Skeletal muscle cell (primary cell): ENCODE results near the gene XPNPEP2.

ENCODE experiments used
- DNase-seq: peaks from one replicate; pipeline ENCODE4 v3.0.0-alpha.2; 2010; ENCODE audit warnings: low read depth
- H3K4me3 ChIP-seq: 2 replicates; pipeline ENCODE4 v1.5.1; 2011; ENCODE audit warnings: low read depth, mild to moderate bottlenecking, control low read depth, low read length, moderate library complexity

XPNPEP2 gene

GRCh38 chrX:129744861-129745321 lies 6.1 kb downstream of the XPNPEP2 start:
- no peak for DNase-seq
- no peak overlapping the region for H3K4me3 ChIP-seq

- no peak for DNase-seq
- H3K4me3 ChIP-seq: no peak overlapping the region
These were observed 8.0 kb downstream of the XPNPEP2 start for GRCh38 chrX:129746557-129747470.

GRCh38 chrX:129747533-129747932 lies 8.8 kb downstream of the XPNPEP2 start:
- no peak overlapping the region for H3K4me3 ChIP-seq
- no peak for DNase-seq

GRCh38 chrX:129748305-129748704 lies 9.5 kb downstream of the XPNPEP2 start:
- DNase-seq: peak; percentile 88
- no peak overlapping the region for H3K4me3 ChIP-seq

- peak; percentile 49 for DNase-seq
- H3K4me3 ChIP-seq: no peak overlapping the region
These were observed 10.3 kb downstream of the XPNPEP2 start for GRCh38 chrX:129749069-129749468.

GRCh38 chrX:129750971-129751370 lies 12.2 kb downstream of the XPNPEP2 start:
- no peak for DNase-seq
- H3K4me3 ChIP-seq: no peak overlapping the region

- DNase-seq: no peak
- no peak overlapping the region for H3K4me3 ChIP-seq
These were observed 15.6 kb downstream of the XPNPEP2 start for GRCh38 chrX:129754056-129755024.

- no peak overlapping the region for H3K4me3 ChIP-seq
- DNase-seq: no peak
These were observed 17.2 kb downstream of the XPNPEP2 start for GRCh38 chrX:129755779-129756650.

- DNase-seq: peak; percentile 66
- no peak overlapping the region for H3K4me3 ChIP-seq
These were observed 20.8 kb downstream of the XPNPEP2 start for GRCh38 chrX:129759576-129760061.

- H3K4me3 ChIP-seq: no peak overlapping the region
- no peak for DNase-seq
These were observed 21.4 kb downstream of the XPNPEP2 start for GRCh38 chrX:129760155-129760554.

GRCh38 chrX:129760981-129761380 lies 22.2 kb downstream of the XPNPEP2 start:
- DNase-seq: no peak
- no peak overlapping the region for H3K4me3 ChIP-seq

GRCh38 chrX:129761596-129761995 lies 22.8 kb downstream of the XPNPEP2 start:
- H3K4me3 ChIP-seq: no peak overlapping the region
- no peak for DNase-seq

GRCh38 chrX:129762448-129762847 lies 23.7 kb downstream of the XPNPEP2 start:
- DNase-seq: no peak
- no peak overlapping the region for H3K4me3 ChIP-seq

GRCh38 chrX:129763666-129764065 lies 24.9 kb downstream of the XPNPEP2 start:
- DNase-seq: no peak
- H3K4me3 ChIP-seq: no peak overlapping the region

GRCh38 chrX:129768186-129768585 lies 29.4 kb downstream of the XPNPEP2 start:
- no peak overlapping the region for H3K4me3 ChIP-seq
- DNase-seq: no peak

- no peak for DNase-seq
- no peak overlapping the region for H3K4me3 ChIP-seq
These were observed 30.0 kb downstream of the XPNPEP2 start for GRCh38 chrX:129768586-129769466.

GRCh38 chrX:129769467-129770154 lies 30.8 kb downstream of the XPNPEP2 start:
- no peak for DNase-seq
- H3K4me3 ChIP-seq: no peak overlapping the region
